GM21526 (cell line): ENCODE data around the gene DDX1.
"Not testable (repeated sequence)": the region's sequence is repeated elsewhere in the genome, so short reads cannot be mapped to it uniquely, and the experiment has no call there.

Experiments used
- ATAC-seq: cut with Tn5 transposase; IDR thresholded peaks from one replicate; pipeline ENCODE4 v1.9.1; 2021; ENCODE audit warnings: moderate library complexity; ENCODE audit not compliant: unreplicated experiment, low FRiP score

The DDX1 gene

GRCh38 chr2:15594291-15595256, 2.9 kb downstream of the DDX1 start:
- ATAC-seq, result no peak

GRCh38 chr2:15595342-15595905, 3.8 kb downstream of the DDX1 start:
- no peak for ATAC-seq

DNA sequence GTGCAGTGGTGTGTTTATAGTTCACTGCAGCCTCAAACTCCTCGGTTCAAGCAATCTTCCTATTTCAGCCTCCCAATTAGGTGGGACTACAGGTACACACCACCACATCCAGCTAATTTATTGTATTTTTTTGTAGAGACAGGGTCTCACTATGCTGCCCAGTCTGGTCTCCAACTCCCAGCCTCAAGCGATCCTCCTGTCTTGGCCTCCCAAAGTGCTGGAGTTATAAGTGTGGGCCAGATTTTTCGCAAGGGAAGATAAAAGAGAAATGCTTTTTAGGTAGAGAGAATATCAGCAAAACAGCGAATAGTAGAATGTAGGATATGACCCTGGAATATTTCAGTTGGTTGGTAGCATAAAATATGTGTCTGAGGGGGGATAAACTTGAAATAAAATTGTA, 4.3 kb downstream of the DDX1 start:
- no peak for ATAC-seq

- no peak for ATAC-seq
Observed at GRCh38 chr2:15596350-15596749, 4.7 kb downstream of the DDX1 start.

- ATAC-seq, result no peak
Observed at GRCh38 chr2:15596968-15597367, 5.3 kb downstream of the DDX1 start.

GRCh38 chr2:15599994-15600393, 8.3 kb downstream of the DDX1 start:
- no peak for ATAC-seq

- ATAC-seq, result no peak
Observed at GRCh38 chr2:15601681-15602080, 10.0 kb downstream of the DDX1 start.

DNA sequence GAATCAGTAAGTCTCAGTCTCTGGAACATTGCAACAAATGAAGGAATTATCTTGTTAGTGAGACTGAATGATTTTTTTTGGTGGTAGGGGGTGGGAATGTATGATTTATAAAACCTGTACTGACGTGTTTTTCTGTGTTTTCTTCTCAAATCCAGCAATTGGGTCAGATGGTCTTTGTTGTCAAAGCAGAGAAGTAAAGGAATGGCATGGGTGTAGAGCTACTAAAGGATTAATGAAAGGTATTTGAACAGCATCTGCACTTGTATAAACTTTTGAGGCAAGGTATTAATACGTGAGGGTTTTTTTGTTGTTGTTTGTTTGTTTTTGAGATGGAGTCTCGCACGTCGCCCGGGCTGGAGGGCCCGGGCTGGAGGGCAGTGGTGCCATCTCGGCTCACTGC, 10.7 kb downstream of the DDX1 start:
- ATAC-seq, result no peak

GRCh38 chr2:15603044-15603765, 11.5 kb downstream of the DDX1 start:
- no peak for ATAC-seq

- no peak for ATAC-seq
Observed at GRCh38 chr2:15603948-15604347, 12.3 kb downstream of the DDX1 start.

- ATAC-seq, result no peak
Observed at GRCh38 chr2:15605721-15606120, 14.1 kb downstream of the DDX1 start.

GRCh38 chr2:15606481-15607441, 15.1 kb downstream of the DDX1 start:
- no peak for ATAC-seq

GRCh38 chr2:15607709-15608391, 16.2 kb downstream of the DDX1 start:
- no peak for ATAC-seq

- ATAC-seq, result no peak
Observed at GRCh38 chr2:15608392-15608761, 16.7 kb downstream of the DDX1 start.

DNA sequence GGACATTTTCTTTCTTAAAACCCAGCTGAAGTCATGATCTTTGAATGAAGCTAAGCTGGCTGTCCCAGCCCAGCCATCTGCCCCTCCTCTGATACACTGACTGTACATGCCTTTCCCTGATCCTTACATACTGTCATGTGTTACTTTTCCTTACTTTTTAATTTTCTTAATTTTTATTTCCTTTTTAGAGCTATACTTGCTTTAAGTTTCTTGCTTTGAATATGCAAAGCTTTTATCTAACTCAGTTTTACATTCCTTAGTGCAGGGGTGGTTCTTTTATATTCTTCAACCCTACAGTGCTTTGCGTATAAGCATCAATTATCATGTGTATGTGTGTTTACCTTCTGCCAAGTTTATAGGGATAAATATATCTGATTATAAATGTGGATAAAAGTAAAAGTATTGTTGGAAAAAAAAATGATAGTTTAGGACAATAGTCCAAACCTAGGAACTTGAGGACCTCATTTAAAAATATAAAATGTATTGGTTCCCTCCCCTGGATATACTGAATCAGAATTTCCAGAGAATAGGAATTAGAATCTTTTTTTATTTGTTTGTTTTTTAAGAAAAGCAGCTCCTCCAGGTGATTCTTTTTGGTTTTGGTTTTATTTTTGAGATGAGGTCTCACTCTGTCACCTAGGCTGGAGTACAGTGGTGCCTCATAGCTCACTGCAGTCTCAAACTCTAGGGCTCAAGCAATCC, 17.8 kb downstream of the DDX1 start:
- ATAC-seq, result no peak

DNA sequence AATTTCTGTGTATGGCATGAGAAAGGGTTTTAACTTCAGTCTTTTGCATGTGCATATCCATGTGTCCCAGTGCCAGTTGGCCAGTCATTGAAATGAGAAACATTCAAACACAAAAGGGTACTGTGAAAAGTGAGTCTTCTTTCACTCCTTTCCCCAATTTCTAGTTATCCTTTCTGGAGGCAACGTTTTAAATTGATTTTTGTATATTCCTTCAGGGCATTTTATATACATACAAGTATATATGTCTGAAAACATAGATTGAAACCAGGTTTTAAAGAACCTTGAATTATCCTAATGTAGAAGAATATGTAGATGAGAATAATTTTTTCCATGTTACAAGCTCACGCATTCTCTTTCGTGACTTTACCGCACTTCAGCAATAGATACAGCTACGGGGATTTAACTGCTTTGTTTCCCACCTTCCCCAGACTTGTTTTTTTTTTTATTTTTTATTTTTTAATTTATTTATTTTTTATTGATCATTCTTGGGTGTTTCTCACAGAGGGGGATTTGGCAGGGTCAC, 18.8 kb downstream of the DDX1 start:
- no peak for ATAC-seq

- ATAC-seq, result not testable (repeated sequence)
Observed at GRCh38 chr2:15612101-15612500, 20.4 kb downstream of the DDX1 start.

- ATAC-seq, result no peak
Observed at GRCh38 chr2:15613736-15614429, 22.2 kb downstream of the DDX1 start.
